Activated gamma-delta T cell treated with anti-CD3 and anti-CD28 coated beads, Interleukin-2, amount 50 U/mL, for 16 hours (primary cell): Measurements from ENCODE around the gene TCF12.
"Not testable (repeated sequence)": the region's sequence is repeated elsewhere in the genome, so short reads cannot be mapped to it uniquely, and the experiment has no call there.

Experiments
- DNase-seq: peaks from one replicate; pipeline ENCODE4 v3.0.0-alpha.2; 2020; ENCODE audit warnings: low read depth

The TCF12 gene

DNA sequence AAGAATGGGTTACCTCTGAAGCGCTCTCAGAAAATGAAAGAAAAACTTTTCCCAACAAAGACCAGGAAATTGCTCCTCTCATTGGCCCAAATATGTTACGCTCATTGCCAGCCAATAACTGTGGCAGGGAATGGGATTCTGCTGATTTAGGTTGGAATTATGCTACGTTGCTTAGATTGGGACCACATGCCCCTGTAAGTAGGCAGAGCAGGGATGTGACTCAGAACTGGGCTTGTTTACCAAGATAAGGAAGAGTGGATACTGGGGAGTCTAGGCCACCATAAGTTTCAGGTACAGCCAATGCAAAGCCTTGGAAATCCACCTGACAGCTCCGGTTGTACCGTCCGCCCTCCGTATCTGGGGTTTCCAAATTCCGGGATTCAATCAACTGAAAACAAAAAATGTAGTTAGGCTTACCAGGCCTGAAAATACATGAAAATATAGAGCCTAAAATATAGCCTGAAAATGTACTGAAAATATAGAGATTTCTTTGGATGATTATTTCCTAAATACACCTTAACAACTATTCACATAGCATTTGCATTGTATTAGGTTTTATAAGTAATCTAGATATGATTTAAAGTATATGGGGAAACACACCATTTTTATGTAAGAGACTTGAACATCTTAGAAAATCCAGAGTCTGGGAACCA is 1.5 kb upstream of the TCF12 start:
- no peak for DNase-seq

DNA sequence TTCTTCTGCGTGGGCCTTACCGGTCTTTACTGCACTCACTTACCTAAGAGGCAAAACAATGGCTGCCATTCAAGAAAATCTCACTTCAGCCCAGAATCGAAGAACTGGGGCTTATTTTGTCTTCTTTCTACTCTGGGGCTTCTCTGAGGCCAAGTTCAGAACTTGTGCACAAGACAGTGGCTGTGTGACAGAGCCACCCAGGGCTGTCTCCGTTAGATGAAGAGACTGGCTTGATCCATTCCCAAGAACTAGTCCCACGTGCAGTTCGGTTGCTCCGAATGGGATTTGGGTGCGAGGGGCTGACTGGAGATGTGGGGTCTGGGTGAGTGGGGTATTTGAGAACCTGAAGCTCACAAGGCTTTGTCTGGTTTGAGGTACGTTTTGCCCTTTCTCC is 795 bp upstream of the TCF12 start:
- no peak for DNase-seq

DNA sequence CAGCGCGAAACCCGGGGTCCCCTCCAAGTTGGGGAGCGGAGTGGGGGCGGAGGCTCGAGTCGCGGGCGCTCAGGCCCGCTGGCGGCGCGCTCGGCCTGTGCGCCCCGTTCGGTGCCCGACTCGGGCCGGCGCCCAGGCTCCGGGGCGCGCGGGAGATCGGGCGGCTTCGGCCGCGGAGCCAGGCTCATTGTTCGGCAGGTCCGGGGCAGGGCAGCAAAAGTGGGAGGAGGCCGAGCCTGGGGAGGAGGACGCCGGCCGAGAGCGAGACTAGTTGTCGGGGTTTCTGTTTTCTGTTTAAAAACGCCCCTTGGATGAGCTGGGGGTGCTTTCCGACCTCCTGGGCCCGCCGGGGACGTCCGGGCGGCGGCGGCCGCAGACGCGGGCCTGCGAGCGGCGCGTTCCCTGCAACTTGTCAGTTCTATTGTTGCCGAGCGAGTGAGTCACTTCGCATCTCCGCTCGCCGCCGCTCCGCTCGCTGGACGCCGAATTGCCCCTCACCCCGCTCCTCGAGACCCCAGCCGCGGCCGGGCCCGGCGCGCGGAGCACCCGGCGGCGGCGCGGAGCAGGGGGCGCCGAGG is 676 bp downstream of the TCF12 start:
- DNase-seq = peak; percentile 38

DNA sequence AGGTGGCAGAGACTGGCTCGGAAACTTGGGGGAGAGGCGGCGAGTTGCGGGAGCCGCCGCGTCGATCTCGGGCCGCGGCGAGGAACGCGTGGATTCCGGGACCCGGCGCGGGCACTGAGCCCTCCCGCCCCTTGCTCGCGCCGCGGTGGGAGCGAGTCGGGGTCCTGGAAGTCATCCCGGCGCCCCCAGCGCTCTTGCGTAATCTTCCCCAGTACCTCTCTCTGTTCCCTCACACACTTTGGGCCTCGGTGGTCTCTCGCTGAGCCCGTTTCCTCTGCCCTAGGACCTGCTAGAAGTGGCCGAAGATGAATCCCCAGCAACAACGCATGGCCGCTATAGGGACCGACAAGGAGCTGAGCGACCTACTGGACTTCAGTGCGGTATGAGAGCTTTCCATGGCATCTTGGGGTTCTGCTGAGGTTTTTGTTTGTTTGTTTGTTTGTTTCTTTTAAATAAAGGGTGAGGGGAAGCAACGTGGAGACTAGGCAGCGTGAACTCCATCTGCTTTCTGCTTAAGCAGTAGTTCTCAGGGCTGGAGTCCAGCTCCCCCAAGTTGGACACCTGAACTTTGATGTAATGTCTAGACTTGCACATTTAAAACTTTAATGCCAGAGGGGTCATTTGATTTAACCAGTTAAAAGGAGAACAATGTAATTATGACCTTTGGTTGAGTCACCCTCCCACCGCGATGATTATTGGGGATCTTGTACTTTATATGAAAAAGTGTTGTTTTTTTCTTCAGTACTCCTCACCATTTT is 1.3 kb downstream of the TCF12 start:
- no peak for DNase-seq

DNA sequence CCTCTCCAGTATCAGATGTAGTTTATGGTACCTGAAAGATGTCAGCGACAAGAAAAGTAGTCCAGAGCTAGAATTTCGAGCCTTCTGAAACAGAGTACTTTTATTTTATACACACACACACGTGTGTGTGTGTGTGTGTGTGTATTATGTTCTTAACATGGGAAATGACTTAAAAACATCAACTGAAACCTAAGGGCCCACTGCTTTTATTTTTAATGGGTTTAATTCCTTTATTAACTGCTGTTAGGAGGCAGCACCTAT is 1.9 kb downstream of the TCF12 start:
- DNase-seq = no peak

DNA sequence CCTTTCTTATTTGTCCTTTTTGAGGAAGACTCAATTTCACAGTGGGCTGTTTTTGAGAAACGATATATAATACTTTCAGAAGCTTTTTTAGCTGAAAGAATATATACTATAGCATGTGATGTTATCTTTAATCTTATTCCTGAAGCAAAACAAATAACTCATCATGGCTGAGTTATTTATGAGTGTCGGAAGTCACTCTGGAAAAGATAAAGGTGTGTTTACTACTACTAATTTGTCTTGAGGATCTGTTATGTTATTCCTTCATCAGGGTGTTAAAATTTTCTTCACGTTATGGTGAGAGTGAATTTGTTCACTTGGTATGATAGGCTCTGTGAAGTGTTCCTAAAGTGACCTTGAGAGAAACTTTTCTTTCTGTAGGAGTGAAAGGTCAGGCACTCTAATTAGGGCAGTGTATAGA is 4.7 kb downstream of the TCF12 start:
- no peak for DNase-seq

DNA sequence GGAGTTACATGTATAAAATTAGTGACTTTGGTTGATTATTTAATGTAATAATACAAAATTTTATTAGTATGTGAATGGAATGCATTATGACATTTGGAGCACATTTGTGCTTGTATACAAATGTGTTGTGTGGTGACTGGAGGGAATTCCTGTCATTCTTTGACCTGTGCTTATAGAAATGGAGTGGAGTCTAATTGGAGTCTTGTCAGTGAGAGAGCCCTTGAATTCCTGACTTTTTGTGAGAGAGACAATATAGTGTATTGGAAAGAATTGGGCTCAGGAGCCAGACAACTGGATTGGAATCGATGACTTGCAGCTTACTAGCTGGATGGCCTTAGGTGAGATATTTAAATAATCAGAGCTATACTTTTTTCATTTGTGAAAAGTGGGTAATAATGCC is 9.4 kb downstream of the TCF12 start:
- DNase-seq = no peak

DNA sequence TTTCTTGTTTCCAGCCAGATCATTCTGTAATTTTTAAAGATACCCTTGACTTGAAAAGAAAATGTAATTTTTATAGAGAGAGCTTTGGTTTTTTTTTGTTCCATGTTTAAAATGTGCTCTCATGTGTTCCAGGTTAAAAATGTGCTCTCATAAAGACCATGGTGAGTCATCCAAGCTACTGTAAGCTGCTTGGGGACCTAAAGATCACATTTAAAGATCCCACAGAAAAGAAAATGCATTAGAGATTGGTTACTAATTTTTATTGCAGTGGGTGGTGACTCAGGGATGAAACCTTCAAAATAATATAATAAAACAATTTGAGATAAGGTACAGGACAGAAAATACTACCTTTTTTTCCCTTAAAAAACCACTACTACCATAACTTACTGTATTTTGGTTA is 11.0 kb downstream of the TCF12 start:
- no peak for DNase-seq

DNA sequence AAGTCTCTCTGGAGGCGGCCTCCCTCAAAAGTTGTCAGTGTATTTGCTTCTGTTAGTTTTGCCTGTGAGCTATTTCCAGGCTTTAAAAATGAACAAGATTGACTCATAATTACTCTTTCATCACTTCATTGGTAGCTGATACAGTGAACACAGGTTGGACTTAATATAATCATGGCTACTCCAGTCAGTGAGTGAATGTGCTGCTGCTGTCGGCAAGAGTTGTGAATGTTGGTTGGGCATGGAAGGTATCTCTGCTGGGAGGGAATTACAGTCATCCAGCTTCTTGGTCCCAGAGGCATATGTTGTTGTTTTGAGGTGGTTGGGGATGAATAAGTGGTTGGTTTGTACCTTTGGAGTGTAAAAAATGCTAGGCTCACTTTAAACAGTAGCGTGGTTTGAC is 11.5 kb downstream of the TCF12 start:
- no peak for DNase-seq

DNA sequence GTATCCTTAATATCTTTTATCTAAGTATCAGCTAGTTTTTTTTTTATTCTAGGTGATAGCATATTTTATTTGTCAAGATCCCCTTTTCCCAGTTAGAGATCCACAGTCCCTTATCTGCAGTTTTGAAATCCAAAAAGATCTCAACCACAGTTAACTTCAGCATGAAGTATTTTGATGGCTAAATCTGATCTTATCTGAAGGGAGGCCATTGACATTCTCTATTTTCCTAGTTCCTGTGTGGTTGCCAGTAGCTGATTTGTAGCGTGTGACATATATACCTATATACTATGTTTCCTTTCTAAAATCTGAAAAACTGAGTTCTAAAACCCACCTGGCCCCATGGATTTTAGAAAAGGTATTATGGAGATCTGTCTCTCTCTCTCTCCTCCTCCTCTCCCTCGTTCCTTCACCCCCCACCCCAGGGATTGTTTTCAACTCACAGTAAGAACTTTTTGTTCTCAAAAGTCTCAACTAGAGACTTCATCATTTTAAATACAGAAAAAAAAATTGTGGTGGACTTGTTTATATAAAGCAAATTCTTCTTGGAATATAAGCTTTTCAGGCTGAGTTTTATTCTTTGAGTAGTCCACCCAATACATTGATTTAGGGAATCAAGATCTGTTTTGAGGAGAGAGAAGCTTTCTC is 12.3 kb downstream of the TCF12 start:
- DNase-seq = no peak

DNA sequence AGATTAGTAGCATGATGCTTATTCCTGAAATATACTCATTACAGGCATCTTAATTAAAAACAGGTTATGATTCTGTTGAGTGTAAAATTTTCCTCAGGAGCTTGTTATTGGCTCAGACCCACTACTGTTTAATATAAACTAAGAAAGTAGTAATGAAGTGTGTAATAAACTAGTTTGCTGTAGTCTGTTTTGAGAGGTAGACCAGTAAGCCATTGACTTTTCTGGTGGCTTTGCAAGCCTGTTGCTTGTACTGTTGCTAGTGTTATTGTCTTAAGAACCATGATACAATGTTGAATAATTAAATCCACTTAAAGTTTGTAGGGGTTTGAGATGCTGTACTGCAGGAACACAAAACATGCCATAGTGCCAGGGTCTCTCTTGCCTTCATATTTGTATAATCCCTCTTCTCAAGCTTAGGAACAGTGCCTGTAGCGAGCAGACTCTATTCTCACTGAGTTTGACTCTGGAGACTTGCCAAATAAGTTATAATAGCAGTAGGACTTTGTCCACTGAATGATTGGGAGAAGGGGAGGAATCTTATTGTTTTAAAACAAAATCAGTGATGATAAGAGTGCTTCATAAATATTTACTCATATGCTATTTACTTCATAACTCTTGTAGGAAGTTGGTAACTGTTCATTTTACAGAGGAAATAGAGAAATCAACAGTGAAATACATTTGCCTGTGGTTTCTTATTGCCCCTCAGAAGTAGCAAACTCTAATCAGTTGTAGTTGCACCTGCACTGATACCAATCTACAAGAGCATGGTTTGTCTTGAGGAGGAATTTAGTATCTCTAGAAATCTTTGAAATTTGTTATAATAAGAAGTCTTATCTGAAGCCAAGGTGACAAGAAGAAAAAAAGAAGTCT is 13.4 kb downstream of the TCF12 start:
- no peak for DNase-seq

DNA sequence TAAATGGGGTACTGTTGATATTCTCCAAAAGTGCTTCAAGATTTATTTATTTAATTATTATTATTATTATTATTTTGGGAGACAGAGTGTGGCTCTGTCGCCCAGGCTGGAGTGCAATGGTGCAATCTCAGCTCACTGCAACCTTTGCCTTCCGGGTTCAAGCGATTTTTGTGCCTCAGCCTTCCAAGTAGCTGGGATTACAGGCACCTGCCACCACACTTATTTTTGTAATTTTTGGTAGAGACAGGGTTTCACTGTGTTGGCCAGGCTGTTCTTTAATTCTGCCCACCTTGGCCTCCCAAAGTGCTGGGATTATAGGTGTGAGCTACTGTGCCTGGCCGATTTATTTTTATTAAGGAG is 14.0 kb downstream of the TCF12 start:
- not testable (repeated sequence) for DNase-seq

DNA sequence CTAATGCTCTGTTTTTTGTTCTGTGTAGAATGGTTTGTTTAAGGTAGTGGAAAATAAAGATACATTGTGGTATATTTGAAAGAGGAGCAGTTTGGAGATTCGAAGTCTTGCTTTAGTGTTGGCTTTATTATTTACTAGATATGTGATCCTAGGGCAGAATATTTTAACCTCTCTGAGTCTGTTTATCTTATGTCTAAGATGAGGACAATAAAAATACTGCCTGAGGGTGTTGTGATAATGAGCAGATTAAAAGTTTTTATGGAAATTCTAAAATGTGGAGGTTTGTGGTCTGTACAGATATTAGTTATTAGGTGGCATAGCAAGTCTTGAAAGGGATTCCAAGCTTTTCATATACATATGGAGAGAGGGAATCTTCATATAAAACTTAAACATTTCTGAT is 15.0 kb downstream of the TCF12 start:
- DNase-seq = no peak

DNA sequence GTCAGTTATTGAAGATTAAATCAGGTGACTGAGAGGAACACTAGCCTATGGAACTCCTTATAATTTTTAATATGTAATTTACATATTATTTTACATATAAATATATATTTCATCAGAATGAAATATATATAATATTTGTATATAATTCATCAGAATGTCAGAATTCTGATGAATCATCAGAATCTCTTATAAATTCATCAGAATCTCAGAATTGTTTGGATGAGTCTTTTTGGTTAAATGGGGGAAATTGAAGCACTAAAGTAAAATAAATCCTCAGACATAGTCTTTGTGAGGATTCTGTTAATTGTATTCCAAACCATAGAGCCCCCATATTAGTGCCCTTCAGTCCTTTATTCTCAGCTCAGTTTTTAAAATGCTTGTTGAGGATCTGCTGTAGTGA is 15.4 kb downstream of the TCF12 start:
- DNase-seq = no peak

DNA sequence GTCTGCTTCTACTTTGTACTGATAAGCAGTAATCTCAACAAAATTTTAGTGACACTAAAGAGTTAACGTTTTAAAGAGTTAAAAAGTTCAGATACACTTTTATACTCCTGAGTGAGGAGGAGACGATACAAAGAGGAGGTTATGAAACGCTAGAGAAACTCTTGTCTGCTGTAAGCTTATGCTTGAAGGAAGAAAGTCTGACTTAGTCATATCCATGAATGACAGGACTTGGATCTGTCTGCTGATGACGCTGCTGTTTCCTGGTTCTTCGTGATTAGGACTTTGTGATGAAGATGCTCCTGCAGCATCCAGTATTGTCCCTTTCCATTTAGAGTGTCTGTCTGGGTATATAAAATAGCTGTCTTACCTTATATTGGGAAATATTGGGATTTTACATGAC is 15.8 kb downstream of the TCF12 start:
- DNase-seq = no peak

DNA sequence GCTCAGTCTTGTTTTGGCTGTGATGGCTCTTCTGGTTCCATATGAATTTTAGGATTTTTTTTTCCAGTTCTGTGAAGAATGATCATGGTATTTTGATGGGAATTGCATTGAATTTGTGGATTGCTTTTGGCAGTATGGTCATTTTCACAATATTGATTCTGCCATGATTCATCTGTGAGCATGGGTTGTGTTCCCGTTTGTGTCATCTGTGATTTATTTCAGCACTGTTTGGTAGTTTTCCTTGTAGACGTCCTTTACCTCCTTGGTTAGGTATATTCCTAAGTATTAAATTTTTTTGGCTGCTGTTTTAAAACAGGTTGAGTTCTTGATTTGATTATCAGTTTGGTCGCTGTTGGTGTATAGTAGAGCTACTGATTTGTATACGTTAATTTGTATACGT is 18.5 kb downstream of the TCF12 start:
- no peak for DNase-seq

DNA sequence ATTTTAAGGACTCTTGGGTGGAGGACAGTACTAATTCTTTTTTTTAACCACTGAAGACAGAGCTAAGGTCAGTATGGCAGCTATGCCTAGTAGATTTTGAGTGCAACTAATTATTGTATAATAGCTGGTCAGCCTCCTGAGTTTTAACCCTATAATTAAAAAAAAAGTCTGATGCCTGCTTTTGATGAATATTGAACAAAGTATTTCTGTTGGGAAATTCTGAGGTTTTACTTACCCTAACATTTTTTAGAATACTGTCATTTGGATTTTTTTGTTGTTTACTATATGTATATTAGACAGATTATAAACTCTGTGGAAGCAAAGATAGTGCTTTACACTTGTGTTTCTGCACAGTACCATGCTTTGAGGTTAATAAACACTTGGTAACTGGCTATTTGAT is 20.8 kb downstream of the TCF12 start:
- no peak for DNase-seq

DNA sequence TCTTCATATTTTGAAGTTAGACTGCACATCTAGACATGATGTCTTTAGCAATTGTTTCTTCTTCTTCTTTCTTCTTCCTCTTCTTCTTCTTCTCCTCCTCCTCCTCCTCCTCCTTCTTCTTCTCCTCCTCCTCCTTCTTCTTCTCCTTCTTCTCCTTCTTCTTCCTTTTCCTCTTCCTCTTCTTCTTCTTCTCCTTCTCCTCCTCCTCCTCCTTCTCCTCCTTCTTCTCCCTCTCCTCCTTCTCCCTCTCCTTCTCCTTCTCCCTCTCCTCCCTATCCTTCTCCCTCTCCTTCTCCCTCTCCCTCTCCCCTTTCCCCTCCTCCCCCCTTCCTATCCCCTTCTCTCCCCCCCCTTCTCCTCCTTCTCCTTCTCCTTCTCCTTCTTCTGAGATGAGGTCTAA is 21.9 kb downstream of the TCF12 start:
- no peak for DNase-seq

DNA sequence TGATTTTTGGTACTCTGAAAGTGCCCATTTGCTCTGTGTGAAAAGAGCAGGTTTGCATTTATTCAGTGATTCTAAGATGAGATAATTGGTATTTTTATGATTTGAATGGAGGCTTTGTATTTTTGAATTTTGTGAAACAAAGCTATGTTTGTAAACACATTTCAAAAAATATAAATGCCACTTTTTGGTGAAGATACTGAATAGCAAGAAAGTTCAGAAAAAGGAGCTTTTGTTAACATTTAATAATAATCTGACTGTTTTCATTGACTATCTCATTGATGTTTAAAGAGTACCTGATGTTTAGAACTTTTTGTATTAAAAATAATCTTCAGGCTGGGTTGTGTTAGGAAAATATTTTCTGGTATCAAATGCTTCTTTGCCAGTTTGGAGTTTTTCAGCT is 23.7 kb downstream of the TCF12 start:
- DNase-seq = no peak

DNA sequence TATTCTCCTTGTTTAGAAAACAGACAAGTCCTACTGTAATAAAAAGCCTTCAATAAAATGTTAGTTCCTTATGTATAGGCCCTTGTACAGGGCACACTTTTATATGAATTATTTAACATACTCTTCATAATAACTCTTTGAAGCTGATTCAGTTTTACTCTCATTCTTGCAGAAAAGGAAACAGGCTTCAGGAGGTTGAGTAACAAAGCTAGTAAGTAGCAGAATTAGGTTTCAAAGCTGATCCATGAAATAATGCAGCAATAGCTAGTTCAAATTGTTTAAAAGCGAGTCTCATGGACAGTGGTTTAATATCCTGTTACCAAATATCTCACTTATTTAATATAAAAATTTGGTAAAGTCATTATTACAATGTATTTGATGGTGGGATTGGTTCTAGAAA is 25.0 kb downstream of the TCF12 start:
- no peak for DNase-seq

DNA sequence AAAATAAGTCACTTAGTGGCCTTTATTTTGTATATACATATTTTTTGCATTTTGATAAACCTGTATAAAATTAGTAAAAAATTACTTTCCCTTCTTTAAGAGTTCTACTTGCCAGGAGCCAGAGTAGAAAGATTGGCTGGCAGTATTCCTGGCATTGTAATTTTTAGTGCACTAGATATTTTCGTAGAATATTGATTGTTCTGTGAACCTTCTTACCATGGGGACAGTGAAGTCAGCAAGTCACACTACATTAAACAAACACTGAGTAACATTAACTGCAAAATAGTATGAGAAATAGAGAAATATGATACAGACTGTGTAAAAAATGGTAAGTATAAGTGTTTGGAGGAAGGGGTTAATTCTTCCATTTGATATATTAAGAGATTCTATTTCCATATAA is 26.0 kb downstream of the TCF12 start:
- DNase-seq = no peak

DNA sequence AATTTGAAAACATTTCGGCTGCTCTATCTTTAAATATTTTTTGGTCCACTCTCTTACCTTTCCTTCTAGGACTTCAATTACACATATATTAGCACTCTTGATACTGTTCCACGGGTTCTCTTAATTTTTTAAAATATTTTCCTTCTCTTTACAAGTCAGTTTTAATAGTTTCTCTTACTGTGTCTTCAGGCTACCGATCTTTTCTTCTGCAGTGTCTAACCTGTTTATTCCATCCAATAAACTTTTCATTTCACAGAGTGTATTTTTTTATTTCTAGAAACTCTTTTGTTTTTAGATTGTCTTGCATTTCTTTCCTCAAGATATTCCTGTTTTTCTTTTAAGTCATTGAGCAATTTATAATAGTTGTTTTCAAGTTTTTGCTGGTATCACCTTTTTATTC is 27.7 kb downstream of the TCF12 start:
- DNase-seq = no peak
